ENCODE results near the gene KLHL34. TPM values are rescaled to one million over a fixed set of nuclear protein-coding genes. Genes with fewer than 3 reads are reported as not detected.

Gene KLHL34
- total and polyA plus RNA-seq, 2 of the 13 experiments (the other 11 are each of a cell fraction or from before 2014, with no cell fraction given), result not detected

GRCh38 chrX:21606002-21606401, 52.1 kb downstream of the KLHL34 start:
- Histone ChIP-seq H3K27ac (ENCODE audit: extremely low read length, insufficient read depth, low read length) (no peak overlapping the region), H3K36me3 (replicated peaks in 1 of 2; ENCODE audit: control insufficient read depth in 1 of 2, insufficient read depth in 2 of 2, low read length in 2 of 2) (no peaks in the 10 kb centered on the region), H3K9ac (ENCODE audit: insufficient read depth, low read depth, low read length) (no peak overlapping the region), H3K4me2 (ENCODE audit: low read depth, low read length) (no peak overlapping the region), H3K9me3 (ENCODE audit: low read length) (no peaks in the 10 kb centered on the region), H3K79me2 (ENCODE audit: insufficient read depth, low read length) (no peaks in the 10 kb centered on the region), H3K4me1 (ENCODE audit: insufficient read depth, low read length) (no peaks in the 10 kb centered on the region), H4K20me1 (ENCODE audit: insufficient read depth, low read length) (no peaks in the 10 kb centered on the region), H3K27me3 (ENCODE audit: control insufficient read depth in 1 of 2, insufficient read depth in 2 of 2, low read length in 2 of 2) (no peaks in the 10 kb centered on the region), H3K4me3 (replicated peaks in 1 of 3; ENCODE audit: insufficient read depth in 1 of 3, low read depth in 2 of 3, low read length in 3 of 3) (no peak overlapping the region), H2AFZ (ENCODE audit: low read length) (no peak overlapping the region)
- TF ChIP-seq HMGXB4 (CRISPR knock-in tag; IDR thresholded peaks at IDR 0.05; ENCODE audit: borderline replicate concordance in 1 of 2, low read depth in 1 of 2), result no peak
- TF ChIP-seq SOX6 (IDR thresholded peaks at IDR 0.05), result no peak
- TF ChIP-seq SOX6 (CRISPR knock-in tag; IDR thresholded peaks at IDR 0.05), result no peak
- POLR2A ChIA-PET, result no interaction called here
- BruUV-seq (replicated peaks), result no TSS peak
- no peak for ATAC-seq
- intact Hi-C loops (cut with micrococcal nuclease; ENCODE audit: unreplicated experiment) (no loop called here), in situ Hi-C loops (cut with HindIII; ENCODE audit: extremely low pct_ligation_motif_present, low pct_unique_long_range_greater_than_20kb) (no loop called here)
- CTCF ChIA-PET (ENCODE audit: low intra/inter-chr PET ratio, low total read pairs), result no interaction called here
- FAIRE-seq, result no peak
- no peak for DNase-seq (ENCODE audit: low spot score)

Other genes starting within 250 kb of the KLHL34 start
- 0.67 and 1.8 TPM in 2 replicates for gene SMPX, start 99.8 kb upstream of the KLHL34 start, total RNA-seq (2016; rRNA removed; fragmentation: Illumina TruSeq; extraction: Trizol)
- 0.91 and 0.95 TPM in 2 replicates for gene SMPX, start 99.8 kb upstream of the KLHL34 start, polyA plus RNA-seq (2011; rRNA removed)
- 5.7 and 7.7 TPM in 2 replicates for gene MBTPS2, start 181.3 kb upstream of the KLHL34 start, total RNA-seq (2016; rRNA removed; fragmentation: Illumina TruSeq; extraction: Trizol)
- gene MBTPS2, start 181.3 kb upstream of the KLHL34 start, polyA plus RNA-seq (2011; rRNA removed), result 12.4 and 14.4 TPM in 2 replicates
- 0.31 and 0.44 TPM in 2 replicates for gene YY2, start 197.7 kb upstream of the KLHL34 start, total RNA-seq (2016; rRNA removed; fragmentation: Illumina TruSeq; extraction: Trizol)
- gene YY2, start 197.7 kb upstream of the KLHL34 start, polyA plus RNA-seq (2011; rRNA removed), result 0.34 and 0.47 TPM in 2 replicates

Data from HepG2 (cell line).